Stimulated activated CD8-positive, alpha-beta memory T cell treated with anti-CD3 and anti-CD28 coated beads, Interleukin-4, amount 100 ng/mL, for 4 hours (primary cell): Measurements from ENCODE around the gene DNAJB6.

Experiments
- DNase-seq, 2 donors: peaks; one replicate each; pipeline ENCODE4 v3.0.0-alpha.2; 2020; ENCODE audit warnings: low read depth in 2 of 2, low spot score in 1 of 2

Gene DNAJB6

GRCh38 chr7:157426463-157427301, 89.9 kb downstream of the DNAJB6 start:
- DNase-seq, result no peak

- no peak for DNase-seq
Observed at GRCh38 chr7:157427811-157428553, 91.2 kb downstream of the DNAJB6 start.

- no peak for DNase-seq
Observed at GRCh38 chr7:157428554-157428945, 91.7 kb downstream of the DNAJB6 start.

- DNase-seq, result no peak
Observed at GRCh38 chr7:157429001-157429679, 92.3 kb downstream of the DNAJB6 start.

GRCh38 chr7:157429680-157430224, 92.9 kb downstream of the DNAJB6 start:
- DNase-seq, result no peak

GRCh38 chr7:157430721-157431120, 93.9 kb downstream of the DNAJB6 start:
- no peak for DNase-seq

- DNase-seq, result no peak
Observed at GRCh38 chr7:157431173-157431950, 94.6 kb downstream of the DNAJB6 start.

GRCh38 chr7:157431951-157432540, 95.2 kb downstream of the DNAJB6 start:
- DNase-seq, result no peak

GRCh38 chr7:157432541-157432956, 95.7 kb downstream of the DNAJB6 start:
- DNase-seq, result no peak

GRCh38 chr7:157432957-157433576, 96.3 kb downstream of the DNAJB6 start:
- DNase-seq, result peak in 1 of 2 donors; percentile 24

GRCh38 chr7:157433628-157434027, 96.8 kb downstream of the DNAJB6 start:
- no peak for DNase-seq

- DNase-seq, result no peak
Observed at GRCh38 chr7:157434231-157434630, 97.4 kb downstream of the DNAJB6 start.

- DNase-seq, result no peak
Observed at GRCh38 chr7:157434701-157435100, 97.9 kb downstream of the DNAJB6 start.

- DNase-seq, result no peak
Observed at GRCh38 chr7:157436076-157436475, 99.3 kb downstream of the DNAJB6 start.

GRCh38 chr7:157436763-157437480, 100.1 kb downstream of the DNAJB6 start:
- no peak for DNase-seq

- DNase-seq, result no peak
Observed at GRCh38 chr7:157437519-157438061, 100.8 kb downstream of the DNAJB6 start.

- DNase-seq, result no peak
Observed at GRCh38 chr7:157438121-157439025, 101.6 kb downstream of the DNAJB6 start.

- no peak for DNase-seq
Observed at GRCh38 chr7:157439149-157439548, 102.3 kb downstream of the DNAJB6 start.
